Measurements from ENCODE around the gene MRPL58.

Gene MRPL58

GRCh38 chr17:75036643-75037268 is 24.3 kb downstream of the MRPL58 start (continued):
- TF ChIP-seq ZNF184 (tag by site-specific recombination; IDR thresholded peaks at IDR 0.05) = no peak
- TF ChIP-seq SCRT2 (tag by site-specific recombination; IDR thresholded peaks at IDR 0.05) = peak; percentile 78
- no peak for TF ChIP-seq ZBTB7A (tag by site-specific recombination; IDR thresholded peaks at IDR 0.05; ENCODE audit: low read depth)
- peak; percentile 90 for TF ChIP-seq ZNF629 (tag by site-specific recombination; IDR thresholded peaks at IDR 0.05)
- no peak for TF ChIP-seq BCL6B (tag by site-specific recombination; IDR thresholded peaks at IDR 0.05)
- peak; percentile 87 for TF ChIP-seq ZEB2 (tag by site-specific recombination; IDR thresholded peaks at IDR 0.05)
- TF ChIP-seq ZNF529 (tag by site-specific recombination; IDR thresholded peaks at IDR 0.05; ENCODE audit: insufficient replicate concordance) = no peak
- TF ChIP-seq ZNF311 (tag by site-specific recombination; IDR thresholded peaks at IDR 0.05; ENCODE audit: borderline replicate concordance) = no peak
- TF ChIP-seq ELK4 (IDR thresholded peaks at IDR 0.05; ENCODE audit: borderline replicate concordance, low read depth, low read length) = no peak
- TF ChIP-seq ZNF518A (tag by site-specific recombination; conservative IDR thresholded peaks at IDR 0.05; ENCODE audit: low read depth) = no peak
- TF ChIP-seq ZIC2 (tag by site-specific recombination; IDR thresholded peaks at IDR 0.05) = peak; percentile 36; the same call in 1 of the 2 replicates
- TF ChIP-seq ZNF18 (tag by site-specific recombination; IDR thresholded peaks at IDR 0.05) = peak; percentile 90
- TF ChIP-seq ZBTB8A (tag by site-specific recombination; IDR thresholded peaks at IDR 0.05) = peak; percentile 40
- peak; percentile 77; the same call in 1 of the 2 replicates for TF ChIP-seq TCF7L2 (IDR thresholded peaks at IDR 0.05; ENCODE audit: borderline replicate concordance, low read depth, low read length)
- TF ChIP-seq GLIS2 (tag by site-specific recombination; IDR thresholded peaks at IDR 0.05) = peak; percentile 86
- TF ChIP-seq KLF9 (tag by site-specific recombination; IDR thresholded peaks at IDR 0.05; ENCODE audit: low read depth) = peak; percentile 86
- no peak for TF ChIP-seq ZNF26 (tag by site-specific recombination; IDR thresholded peaks at IDR 0.05)
- TF ChIP-seq WT1 (tag by site-specific recombination; IDR thresholded peaks at IDR 0.05) = peak; percentile 63; the same call in 1 of the 2 replicates
- TF ChIP-seq IKZF3 (tag by site-specific recombination; IDR thresholded peaks at IDR 0.05) = peak; percentile 53; the same call in 1 of the 2 replicates
- no peak; the same call in 1 of the 2 replicates for TF ChIP-seq ZNF2 (tag by site-specific recombination; IDR thresholded peaks at IDR 0.05)
- peak; percentile 69 for TF ChIP-seq SP7 (tag by site-specific recombination; IDR thresholded peaks at IDR 0.05)
- TF ChIP-seq ZBTB26 (tag by site-specific recombination; optimal IDR thresholded peaks at IDR 0.05) = peak; percentile 27
- TF ChIP-seq ZNF211 (tag by site-specific recombination; IDR thresholded peaks at IDR 0.05; ENCODE audit: low read depth) = no peak
- peak; percentile 95 for TF ChIP-seq ZBTB17 (tag by site-specific recombination; IDR thresholded peaks at IDR 0.05)
- TF ChIP-seq ZNF48 (tag by site-specific recombination; IDR thresholded peaks at IDR 0.05) = no peak
- TF ChIP-seq ZBTB44 (tag by site-specific recombination; IDR thresholded peaks at IDR 0.05) = peak; percentile 90
- no peak for TF ChIP-seq HOXC10 (CRISPR knock-in tag; IDR thresholded peaks at IDR 0.05)
